B cell (primary cell): ENCODE data around the gene LILRA6.

Experiments used
- CTCF ChIP-seq: fragments of 200-600 bp; IDR thresholded peaks from one replicate; pipeline ENCODE4 v1.8.0; 2022; ENCODE audit warnings: antibody characterized with exemption, mild to moderate bottlenecking
- EZH2 ChIP-seq: IDR thresholded peaks from 2 replicates; pipeline ENCODE4 v1.6.1; 2012; ENCODE audit warnings: borderline replicate concordance, low read depth, mild to moderate bottlenecking, moderate library complexity, low read length; ENCODE audit not compliant: insufficient read depth, poor library complexity, severe bottlenecking

GRCh38 chr19:54273821-54274220 is 31.2 kb upstream of the LILRA6 start:
- TF ChIP-seq CTCF, result no peak
- TF ChIP-seq EZH2, result no peak
